Occipital lobe (tissue), 2 donors: Measurements from ENCODE around the gene RPL39L. TPM values are rescaled to one million over a fixed set of nuclear protein-coding genes. Genes with fewer than 3 reads are reported as not detected.

Experiments used
- DNase-seq: peaks from one replicate; lab custom pipeline; 2025; lab: John Stamatoyannopoulos, UW
- total RNA-seq: library from RNA; depleted of rRNA; stranded (reverse); fragments of >200 nt; gene quantifications from one replicate; pipeline ENCODE4 v1.2.3, GENCODE V29; 2014

RPL39L gene
- total RNA-seq, 1 donor from 2014 or later, result 16.7 TPM

DNA sequence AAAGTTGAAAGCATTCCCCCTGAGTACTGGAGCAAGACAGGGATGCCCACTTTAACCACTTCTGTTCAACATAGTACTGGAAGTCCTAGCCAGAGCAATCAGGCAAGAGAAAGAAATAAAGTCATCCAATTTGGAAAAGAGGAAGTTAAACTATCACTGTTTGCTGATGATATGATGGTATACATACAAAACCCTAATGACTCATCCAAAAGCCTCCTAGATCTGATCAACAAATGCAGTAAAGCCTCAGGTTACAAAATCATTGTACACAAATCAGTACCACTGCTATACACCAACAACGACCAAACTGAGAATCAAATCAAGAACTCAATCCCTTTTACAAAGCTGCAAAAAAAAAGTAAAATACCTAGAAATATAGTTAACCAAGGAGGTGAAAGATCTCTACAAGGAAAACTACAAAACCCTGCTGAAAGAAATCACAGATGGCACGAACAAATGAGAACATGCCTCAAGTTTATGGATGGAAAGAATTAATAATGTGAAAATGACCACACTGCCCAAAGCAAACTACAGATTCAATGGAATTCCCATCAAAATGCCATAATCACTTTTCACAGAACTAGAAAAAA is 40.3 kb downstream of the RPL39L start:
- no peak for DNase-seq

DNA sequence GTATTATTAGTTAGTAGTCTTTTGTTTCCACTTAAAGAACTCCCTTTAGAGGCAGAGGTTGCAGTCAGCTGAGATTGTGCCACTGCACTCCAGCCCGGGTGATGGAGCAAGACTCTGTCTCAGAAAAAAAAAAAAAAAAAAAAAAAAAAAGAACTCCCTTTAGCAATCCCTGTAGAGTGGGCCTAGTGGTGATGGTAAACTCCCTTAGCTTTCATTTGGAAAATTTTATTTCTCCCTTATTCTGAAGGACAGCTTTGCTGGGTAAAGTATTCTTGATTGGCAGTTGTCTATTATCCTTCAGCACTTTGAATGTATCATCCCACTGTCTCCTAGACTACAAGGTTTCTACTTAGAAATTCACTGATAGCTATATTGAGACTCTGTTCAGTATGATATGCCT is 46.0 kb downstream of the RPL39L start:
- DNase-seq, result no peak

DNA sequence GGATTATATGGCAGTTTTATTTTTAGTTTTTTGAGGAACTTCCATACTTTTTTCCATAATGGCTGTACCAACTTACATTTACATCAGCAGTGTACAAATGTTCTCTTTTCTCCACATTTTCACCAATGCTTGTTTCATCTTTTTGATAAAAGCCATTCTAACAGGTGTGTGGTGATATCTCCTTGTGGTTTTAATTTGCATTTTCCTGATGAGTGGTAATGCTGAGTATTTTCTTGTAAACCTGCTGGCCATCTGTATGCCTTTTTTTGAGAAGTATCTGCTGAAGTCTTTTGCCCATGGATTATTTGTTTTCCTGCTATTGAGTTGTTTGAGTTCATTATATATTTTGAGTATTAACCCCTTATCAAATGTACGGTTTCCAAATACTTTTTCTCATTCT is 50.6 kb downstream of the RPL39L start:
- no peak for DNase-seq

DNA sequence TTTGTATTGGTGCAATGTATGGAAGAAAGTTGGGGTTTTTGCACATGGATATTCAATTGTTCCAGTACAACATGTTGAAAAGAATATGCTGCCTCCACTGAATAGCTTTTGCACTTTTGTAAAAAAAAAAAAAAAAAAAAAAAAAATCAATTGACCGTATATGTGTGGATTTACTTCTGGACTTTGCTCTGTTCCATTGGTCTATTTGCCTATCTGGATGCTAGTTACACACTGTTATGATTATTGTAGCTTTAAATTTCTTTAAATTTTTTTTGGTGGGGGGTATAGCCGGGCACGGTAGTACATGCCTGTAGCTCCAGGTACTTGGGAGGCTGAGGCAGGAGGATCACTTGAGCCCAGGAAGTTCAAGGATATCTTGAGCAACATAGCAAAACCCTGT is 52.5 kb downstream of the RPL39L start:
- DNase-seq, result no peak

DNA sequence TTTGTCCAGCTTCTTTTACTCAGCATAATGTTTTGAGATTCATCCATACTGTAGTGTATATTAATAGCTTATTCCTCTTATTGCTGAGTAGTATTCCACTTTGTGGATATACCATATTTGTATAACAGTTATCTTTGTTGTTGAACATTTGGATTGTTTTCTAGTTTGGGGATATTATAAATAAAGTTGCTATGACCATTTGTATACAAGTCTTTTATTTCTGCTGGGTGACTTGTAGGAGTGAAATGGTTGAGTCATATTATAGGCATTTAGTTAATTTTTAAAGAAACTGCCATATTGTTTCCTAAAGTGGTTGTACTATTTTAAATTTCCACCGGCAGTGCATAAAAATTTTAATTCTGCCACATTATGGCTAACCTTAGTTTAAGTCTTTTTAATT is 53.4 kb downstream of the RPL39L start:
- no peak for DNase-seq

DNA sequence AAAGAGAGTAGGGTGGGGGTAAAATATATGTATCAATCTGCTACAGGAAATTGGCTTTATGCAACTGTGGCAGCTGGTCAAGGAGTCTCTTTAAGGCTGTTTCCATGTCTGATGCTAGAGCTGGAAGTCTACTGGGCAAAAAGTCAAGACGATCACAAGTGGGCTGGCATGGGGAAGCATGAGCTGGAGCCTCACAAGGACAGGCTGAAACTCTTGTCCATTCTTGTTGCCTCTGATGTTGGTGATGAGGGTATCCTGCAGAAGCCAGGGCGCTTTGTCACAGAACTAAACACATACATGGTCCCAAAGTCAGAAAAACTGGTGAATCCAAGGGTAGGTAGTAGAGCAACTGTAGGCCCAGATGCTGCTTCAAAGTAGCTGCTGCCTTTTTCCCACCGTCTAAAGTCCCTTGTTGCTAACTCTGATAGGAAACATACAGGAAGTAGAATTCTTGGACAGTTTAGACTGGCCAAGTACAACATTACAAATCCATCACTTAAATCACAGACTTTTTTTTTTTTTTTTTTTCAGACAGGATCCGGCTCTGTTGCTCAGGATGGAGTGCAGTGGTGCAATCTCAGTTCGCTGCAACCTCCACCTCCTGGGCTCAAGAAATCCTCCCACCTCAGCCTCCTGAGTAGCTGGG is 54.2 kb downstream of the RPL39L start:
- no peak for DNase-seq

DNA sequence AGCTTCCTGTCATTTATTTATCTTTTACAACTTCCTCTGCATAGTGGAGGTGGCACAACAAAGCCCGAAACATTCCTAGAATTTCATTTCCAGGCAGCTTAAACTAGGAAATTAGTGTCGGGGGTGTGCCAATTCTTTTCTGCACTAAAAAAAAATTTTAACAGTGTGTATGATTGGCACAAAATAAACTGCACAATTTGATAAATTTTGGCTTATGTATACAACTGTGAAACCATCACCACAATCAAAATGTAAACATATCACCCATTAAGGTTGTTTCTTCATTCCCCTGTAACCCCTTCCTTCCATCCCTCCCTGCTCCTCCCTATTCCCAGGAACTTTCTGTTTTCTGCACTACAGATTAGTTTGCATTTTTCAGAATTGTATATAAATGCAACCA is 54.7 kb downstream of the RPL39L start:
- no peak for DNase-seq

DNA sequence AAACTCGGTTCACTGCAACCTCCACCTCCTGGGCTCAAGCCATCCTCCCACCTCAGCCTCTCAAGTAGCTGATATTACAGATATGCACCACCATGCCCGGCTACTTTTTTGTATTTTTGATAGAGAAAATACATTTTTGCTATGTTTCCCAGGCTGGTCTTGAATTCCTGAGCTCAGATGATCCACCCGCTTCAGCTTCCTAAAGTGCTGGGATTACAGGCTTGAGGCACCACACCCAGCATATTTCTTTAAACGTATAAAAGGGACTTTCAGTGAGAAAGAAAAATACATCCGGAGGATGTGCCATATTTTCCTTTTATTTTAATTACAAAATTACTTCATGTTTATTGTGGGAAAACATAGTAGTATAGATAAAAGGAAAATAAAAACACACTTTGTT is 55.2 kb downstream of the RPL39L start:
- DNase-seq, result no peak

DNA sequence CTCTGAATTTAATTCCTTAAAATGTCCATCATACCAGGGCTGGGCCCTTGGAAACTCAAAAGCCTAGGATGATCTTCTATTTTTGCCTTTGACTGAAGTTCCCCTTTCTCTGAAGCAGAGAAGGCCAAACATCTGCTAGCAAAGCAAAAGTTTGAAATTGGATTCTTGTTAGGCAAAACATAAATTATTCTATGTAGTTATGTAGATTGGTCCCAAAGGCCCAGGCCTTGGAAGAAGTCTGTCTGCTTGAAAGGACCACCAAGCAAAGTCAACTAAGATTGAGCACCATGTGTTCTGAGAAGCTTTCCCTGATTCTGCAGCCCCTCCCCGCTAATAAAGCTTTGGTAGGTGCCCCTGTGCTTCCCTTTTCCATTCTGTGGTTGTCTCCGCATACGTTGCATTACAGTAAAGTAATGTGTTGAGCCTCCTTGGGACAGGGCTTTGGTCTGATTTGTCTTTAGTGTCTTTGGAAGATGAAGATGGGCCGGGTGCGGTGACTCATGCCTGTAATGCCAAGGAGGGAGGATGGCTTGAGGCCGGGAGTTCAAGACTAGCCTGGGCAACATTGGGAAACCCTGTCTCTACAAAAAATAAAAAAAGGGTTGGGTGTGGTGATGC is 56.4 kb downstream of the RPL39L start:
- no peak for DNase-seq

DNA sequence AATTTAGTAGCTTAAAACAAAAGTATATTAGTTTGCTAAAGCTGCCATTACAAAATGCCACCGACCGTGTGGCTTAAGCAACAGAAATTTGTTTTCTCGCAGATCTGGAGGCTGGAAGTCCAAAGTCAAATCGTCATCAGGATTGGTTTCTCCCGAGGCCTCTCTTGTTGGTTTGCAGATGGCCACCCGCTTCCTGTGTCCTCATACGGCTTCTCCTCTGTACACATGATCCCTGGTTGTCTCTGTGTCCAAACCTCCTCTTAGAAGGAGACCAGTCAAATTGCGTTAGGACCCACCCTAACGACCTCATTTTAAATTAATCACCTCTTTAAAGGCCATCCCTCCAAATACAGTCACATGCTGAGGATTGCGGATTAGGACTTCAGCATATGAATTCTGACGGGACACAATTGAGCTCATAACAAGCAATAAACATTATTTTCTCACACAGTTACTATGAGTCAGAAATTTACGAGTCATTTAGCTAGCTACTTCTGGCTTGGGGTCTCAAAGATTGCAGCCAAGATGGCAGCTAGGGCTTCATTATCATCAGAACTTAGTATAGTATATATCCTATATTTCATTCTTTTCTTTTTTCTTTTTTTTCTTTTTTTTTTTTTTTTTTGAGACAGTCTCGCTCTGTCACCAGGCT is 58.4 kb downstream of the RPL39L start:
- no peak for DNase-seq

DNA sequence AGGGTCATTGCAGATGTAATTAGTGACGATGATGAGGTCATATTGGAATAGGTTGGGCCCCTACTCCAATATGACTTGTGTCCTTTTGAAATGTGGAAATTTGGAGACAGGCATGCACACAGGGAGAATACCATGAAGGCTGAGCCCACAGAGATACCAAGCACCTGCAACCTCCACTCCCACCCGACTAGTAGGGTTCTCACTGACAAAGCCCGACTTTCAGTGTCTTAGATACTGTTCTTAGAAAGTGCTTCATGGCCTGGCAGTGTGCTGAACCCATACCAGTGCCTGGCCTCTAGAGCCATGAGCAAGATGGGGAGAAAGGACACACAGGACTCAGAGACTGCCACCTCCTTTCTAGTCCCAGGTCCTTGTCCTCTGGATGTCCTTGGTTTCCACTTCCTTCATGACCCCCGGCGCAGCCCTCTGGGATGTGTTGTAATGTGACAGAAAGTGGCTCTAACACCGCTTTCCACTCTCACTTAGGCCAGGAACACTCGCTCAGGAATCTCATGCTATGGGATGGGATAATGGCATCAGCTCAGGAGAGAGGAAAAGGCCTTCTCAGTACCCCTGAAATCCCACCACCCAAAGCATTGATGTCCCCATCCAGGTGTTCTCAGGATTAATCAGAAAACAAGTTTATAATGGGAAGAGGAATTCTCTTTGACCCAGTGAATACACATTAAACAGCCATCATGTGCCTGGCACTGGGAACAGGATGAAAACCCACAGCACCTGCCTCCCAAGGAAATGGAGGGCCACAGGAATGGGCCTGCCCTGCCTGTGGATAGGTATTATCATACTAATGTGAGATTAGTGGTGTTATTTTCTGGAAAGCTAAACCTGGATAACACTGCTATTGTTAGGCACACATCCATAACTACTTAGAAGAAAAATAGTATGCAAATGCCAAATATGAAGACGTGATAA is 59.9 kb downstream of the RPL39L start:
- no peak for DNase-seq

DNA sequence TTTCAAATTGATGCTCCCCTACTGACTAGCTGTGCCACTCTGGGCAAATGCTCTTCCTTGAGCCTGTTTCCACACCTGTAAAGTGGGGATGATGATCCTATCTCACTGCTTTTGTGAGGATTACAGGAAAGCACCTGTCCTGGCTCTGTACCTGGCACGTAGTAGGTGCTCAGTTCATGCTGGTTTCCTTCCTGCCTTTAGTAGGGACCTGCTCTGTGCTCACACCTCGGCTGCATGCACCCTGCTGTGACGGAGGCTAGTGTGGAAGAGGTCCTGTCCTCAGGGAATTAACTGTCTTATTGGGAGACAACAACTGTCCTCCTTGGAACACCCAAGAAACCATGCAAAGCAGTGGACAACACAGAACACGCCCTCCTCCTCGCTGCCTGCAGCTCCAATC is 61.8 kb downstream of the RPL39L start:
- no peak for DNase-seq

DNA sequence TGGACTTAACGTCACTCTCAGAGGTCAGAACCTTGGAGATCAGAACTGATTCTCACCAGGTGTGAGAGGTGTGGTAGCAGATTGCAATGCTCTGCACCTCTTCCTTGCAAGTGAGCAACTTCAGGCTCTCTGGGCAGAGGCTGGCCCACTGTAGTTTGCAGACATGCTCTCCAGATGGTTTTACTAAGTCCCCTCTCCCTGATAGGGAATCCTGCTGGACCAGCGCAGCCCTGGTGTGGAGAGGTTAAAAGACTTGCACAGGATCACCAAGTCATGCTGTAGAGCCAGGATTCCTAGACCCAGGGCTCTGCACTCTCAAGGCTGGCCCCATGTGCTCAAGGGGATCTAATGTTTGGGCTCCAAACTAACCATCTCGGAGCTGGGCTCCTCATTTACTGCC is 62.2 kb downstream of the RPL39L start:
- DNase-seq, result no peak

DNA sequence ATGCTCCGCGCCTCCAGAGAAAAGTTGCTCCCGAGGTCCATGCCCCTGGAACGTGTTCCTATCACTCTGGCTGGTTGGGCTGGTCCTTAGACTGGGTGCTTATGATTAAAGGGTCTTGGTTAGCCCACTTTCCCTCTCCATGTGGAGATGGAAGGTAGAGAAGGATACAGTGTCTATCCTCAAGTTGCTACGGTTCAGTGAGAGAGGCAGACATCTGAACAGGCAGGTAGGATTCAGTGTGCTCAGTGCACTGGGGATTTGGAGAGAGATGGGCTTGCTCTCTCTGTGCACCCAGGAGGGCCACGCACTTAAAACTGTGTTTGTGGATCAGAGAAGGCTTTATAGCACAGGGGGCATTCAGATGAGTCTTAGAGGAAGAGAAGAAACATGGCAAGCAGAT is 63.0 kb downstream of the RPL39L start:
- DNase-seq, result no peak

DNA sequence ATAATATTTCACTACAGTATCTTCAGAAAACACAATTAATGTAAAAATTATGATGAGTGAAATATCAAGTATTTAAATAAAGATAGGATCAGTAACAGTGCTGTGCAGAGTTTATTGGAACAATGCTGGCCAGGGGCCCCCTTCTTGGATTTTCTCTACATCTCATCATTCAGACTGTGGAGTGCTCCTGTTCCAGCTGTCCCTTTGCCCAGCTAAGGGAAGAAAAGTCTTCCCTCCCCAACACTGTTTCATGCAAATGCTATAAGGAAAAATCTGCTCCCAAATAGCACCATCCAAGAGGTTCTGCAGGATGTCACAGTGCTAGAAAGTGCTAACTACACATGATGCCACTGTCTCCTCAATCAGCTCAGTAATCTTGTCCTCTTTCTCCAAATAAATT is 64.5 kb downstream of the RPL39L start:
- DNase-seq, result no peak

DNA sequence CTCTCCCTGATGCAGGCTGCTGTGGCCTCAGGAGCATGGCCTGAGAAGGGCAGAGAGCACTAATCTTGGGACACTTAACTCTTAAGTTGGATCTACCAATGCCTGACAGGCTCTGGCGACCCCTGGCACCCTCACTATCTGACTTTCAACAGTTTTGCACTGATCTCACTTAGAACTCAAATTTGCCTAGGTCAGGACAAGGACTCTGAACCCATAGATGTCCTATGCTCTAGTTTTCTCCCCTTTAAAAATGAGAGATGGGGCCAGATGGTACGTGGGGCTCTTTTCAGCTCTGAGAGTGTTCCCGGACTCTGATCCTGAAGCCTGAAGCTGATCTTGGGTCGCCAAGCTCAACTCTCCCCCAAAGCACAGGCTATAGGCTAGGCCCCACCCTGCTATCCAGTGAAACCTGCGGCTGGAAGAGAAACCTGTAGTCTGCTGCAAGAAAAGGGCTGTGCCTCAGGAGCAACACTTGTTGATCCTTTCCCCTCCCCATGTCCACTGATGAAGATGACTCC is 65.7 kb downstream of the RPL39L start:
- DNase-seq, result no peak

DNA sequence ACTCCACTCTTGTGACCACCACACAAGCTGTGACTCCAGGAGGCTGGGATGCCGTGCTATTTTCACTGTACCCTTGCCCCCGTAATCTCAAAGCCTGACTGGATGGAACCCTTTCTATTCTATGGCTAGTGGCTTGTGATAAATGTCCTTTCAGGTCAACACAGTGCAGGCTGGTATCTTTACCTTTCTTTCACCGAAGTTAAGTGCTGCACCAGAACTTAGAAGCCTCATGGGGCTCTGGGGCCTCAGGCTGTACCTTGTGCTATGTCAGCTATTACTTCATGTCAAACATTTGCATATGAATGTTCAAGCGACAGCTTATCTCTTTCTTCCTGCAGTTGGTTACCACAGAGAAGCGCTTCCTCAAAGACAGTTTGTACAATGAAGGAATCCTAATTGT is 66.8 kb downstream of the RPL39L start:
- DNase-seq, result no peak

DNA sequence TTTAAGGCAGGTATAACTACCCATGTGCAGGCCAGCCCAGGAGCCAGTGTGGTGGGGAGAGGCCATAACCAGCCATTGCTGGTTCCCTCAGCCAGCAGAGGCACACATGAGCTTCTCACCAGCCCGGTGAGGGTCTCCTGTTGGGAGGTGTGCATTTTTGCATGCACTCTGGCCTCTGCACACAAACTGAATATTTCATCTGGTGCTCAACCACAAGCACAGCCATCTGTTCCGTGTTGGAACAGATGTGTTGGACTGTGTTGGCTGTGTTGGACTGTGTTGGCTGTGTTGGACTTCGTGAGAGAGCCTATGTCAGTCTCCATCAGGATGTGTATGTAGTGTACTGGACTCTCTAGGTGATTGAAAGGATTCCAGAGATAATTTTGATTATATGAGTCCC is 67.2 kb downstream of the RPL39L start:
- DNase-seq, result no peak
